MM.1S (cell line): ENCODE measurements around the gene ACVR1.

Experiments used
- CTCF ChIP-seq: fragments of 300-600 bp; sonication (generic); IDR thresholded peaks from 2 replicates; pipeline ENCODE4 v1.5.1; 2016; ENCODE audit warnings: antibody characterized with exemption, low read length, mixed read lengths
- EZH2 ChIP-seq: fragments of 300-600 bp; sonication (generic); optimal IDR thresholded peaks from 2 replicates; pipeline ENCODE3; 2017; ENCODE audit warnings: low read depth, mild to moderate bottlenecking, antibody characterized with exemption, low read length, mixed read lengths
- EZH2phosphoT487 ChIP-seq: fragments of 300-600 bp; sonication (generic); IDR thresholded peaks from 2 replicates; pipeline ENCODE4 v1.6.1; 2018; ENCODE audit warnings: antibody characterized with exemption, low read length

DNA sequence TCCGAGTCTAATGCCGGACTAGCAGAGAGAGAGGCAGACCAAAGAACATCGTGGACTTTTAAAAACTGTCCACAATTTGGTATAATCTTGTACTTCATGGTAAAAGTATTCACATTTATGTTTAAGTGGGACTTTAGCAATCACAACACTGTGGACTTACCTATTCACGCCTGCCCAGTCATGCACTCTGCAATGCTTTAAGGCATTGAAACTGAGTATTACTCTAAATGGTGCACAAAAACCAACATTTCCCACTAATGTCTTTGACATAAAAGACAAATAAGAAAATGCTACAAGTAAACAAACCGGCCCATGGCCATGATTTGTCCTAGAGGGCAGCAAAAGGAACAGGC lies 91.3 kb downstream of the ACVR1 start:
- TF ChIP-seq CTCF (no peak), EZH2 (no peak), EZH2phosphoT487 (no peak)
